Fibroblast of the aortic adventitia (primary cell): ENCODE results near the gene DIP2C. TPM values are rescaled to one million over a fixed set of nuclear protein-coding genes. Genes with fewer than 3 reads are reported as not detected.

Experiments used
- DNase-seq: peaks from one replicate; pipeline ENCODE4 v3.0.0-alpha.2; 2010; ENCODE audit warnings: low read depth
- H3K4me3 ChIP-seq: 2 replicates; pipeline ENCODE4 v1.5.1; 2011; ENCODE audit warnings: low read depth, mild to moderate bottlenecking, control low read depth, low read length, moderate library complexity
- CTCF ChIP-seq: IDR thresholded peaks from 2 replicates; pipeline ENCODE4 v1.5.1; 2011; ENCODE audit warnings: mild to moderate bottlenecking, low read length, control low read depth, inconsistent platforms; ENCODE audit not compliant: insufficient read depth
- total RNA-seq: library from RNA; depleted of rRNA; stranded (reverse); fragments of >200 nt; gene quantifications from 2 replicates; pipeline ENCODE4 v1.2.3, GENCODE V29; 2012; ENCODE audit warnings: low replicate concordance

The DIP2C gene
- total RNA-seq, 1 donor: 15.7 TPM

- no peak overlapping the region for H3K4me3 ChIP-seq
- DNase-seq: peak; percentile 20
- TF ChIP-seq CTCF: no peak
Observed at GRCh38 chr10:234708-235406, 454.6 kb downstream of the DIP2C start.

GRCh38 chr10:232878-233277 lies 456.6 kb downstream of the DIP2C start:
- no peak for TF ChIP-seq CTCF
- H3K4me3 ChIP-seq: no peak overlapping the region
- no peak for DNase-seq

GRCh38 chr10:232061-232460 lies 457.4 kb downstream of the DIP2C start:
- DNase-seq: no peak
- TF ChIP-seq CTCF: no peak
- no peak overlapping the region for H3K4me3 ChIP-seq

GRCh38 chr10:230758-231157 lies 458.7 kb downstream of the DIP2C start:
- no peak overlapping the region for H3K4me3 ChIP-seq
- peak; percentile 46 for TF ChIP-seq CTCF
- no peak for DNase-seq

GRCh38 chr10:228366-228765 lies 461.1 kb downstream of the DIP2C start:
- no peak for TF ChIP-seq CTCF
- DNase-seq: no peak

GRCh38 chr10:227014-227413 lies 462.5 kb downstream of the DIP2C start:
- no peak overlapping the region for H3K4me3 ChIP-seq
- TF ChIP-seq CTCF: no peak
- DNase-seq: peak; percentile 72

More at GRCh38 chr10:228366-228765, 461.1 kb downstream of the DIP2C start:
- no peak overlapping the region for H3K4me3 ChIP-seq

GRCh38 chr10:226018-226417 lies 463.4 kb downstream of the DIP2C start:
- H3K4me3 ChIP-seq: no peak overlapping the region
- DNase-seq: no peak
- TF ChIP-seq CTCF: no peak
